H7 (cell line): ENCODE data around the gene GCNA. TPM values are rescaled to one million over a fixed set of nuclear protein-coding genes. Genes with fewer than 3 reads are reported as not detected.
"Not testable (repeated sequence)": the region's sequence is repeated elsewhere in the genome, so short reads cannot be mapped to it uniquely, and the experiment has no call there.

Experiments used
- DNase-seq: peaks from one replicate; pipeline ENCODE4 v3.0.0; 2012
- H3K27me3 ChIP-seq: 2 replicates; pipeline ENCODE4 v1.6.0; 2011; ENCODE audit warnings: mild to moderate bottlenecking, low read length; ENCODE audit not compliant: control insufficient read depth, insufficient read depth
- H3K36me3 ChIP-seq: replicated peaks from 2 replicates; pipeline ENCODE4 v1.5.1; 2011; ENCODE audit warnings: low read length; ENCODE audit not compliant: control insufficient read depth, insufficient read depth
- H3K4me3 ChIP-seq: 2 replicates; pipeline ENCODE4 v1.5.1; 2011; ENCODE audit warnings: low read depth, mild to moderate bottlenecking, control low read depth, low read length, moderate library complexity; ENCODE audit not compliant: insufficient read depth
- total RNA-seq: library from RNA; depleted of rRNA; stranded (reverse); fragments of >200 nt; shearing (Covaris generic); gene quantifications from 2 replicates; pipeline ENCODE4 v1.2.3, GENCODE V29; 2014

GCNA gene
- total RNA-seq, 1 experiment from 2014 or later: 0.55 TPM

- DNase-seq: no peak
- Histone ChIP-seq H3K4me3 (no peak overlapping the region), H3K27me3 (no peaks in the 10 kb centered on the region), H3K36me3 (peaks cover 2% of the 10 kb centered on the region)
Measured at GRCh38 chrX:71543316-71543715, 34.9 kb upstream of the GCNA start.

- Histone ChIP-seq H3K4me3 (no peak overlapping the region), H3K36me3 (peaks cover 2% of the 10 kb centered on the region)
- DNase-seq: no peak
Measured at GRCh38 chrX:71545364-71545763, 32.9 kb upstream of the GCNA start.

GRCh38 chrX:71546879-71547278, 31.4 kb upstream of the GCNA start:
- no peak for DNase-seq
- Histone ChIP-seq H3K4me3 (no peak overlapping the region), H3K36me3 (peaks cover 2% of the 10 kb centered on the region), H3K27me3 (no peaks in the 10 kb centered on the region)

More at GRCh38 chrX:71545364-71545763, 32.9 kb upstream of the GCNA start:
- H3K27me3 ChIP-seq: no peaks in the 10 kb centered on the region

- no peaks in the 10 kb centered on the region for H3K27me3 ChIP-seq
- H3K36me3 ChIP-seq: peaks cover 2% of the 10 kb centered on the region
- no peak overlapping the region for H3K4me3 ChIP-seq
- no peak for DNase-seq
Measured at GRCh38 chrX:71547339-71547738, 30.9 kb upstream of the GCNA start.

DNA sequence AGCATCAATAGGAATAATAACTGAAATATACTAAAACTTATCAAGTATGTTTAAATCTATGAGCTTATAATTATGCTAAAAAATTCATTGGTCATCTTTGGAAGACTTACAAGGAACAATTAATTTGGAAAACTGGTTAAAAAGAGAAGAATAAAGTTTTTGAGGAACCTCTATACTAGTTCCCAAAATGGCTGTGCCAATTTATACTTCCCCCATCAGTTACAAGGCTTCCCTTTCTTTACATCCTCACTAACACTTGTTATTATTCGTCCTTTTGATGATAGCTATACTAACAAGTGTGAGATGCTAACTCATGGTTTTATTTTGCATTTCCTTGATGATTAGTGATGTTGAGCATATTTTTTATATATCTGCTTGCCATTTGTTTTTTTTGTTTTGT, 28.3 kb upstream of the GCNA start:
- no peak for DNase-seq
- peaks cover 2% of the 10 kb centered on the region for H3K36me3 ChIP-seq
- no peak overlapping the region for H3K4me3 ChIP-seq
- no peaks in the 10 kb centered on the region for H3K27me3 ChIP-seq

- DNase-seq: no peak
- H3K36me3 ChIP-seq: peaks cover 3% of the 10 kb centered on the region
- H3K27me3 ChIP-seq: no peaks in the 10 kb centered on the region
- no peak overlapping the region for H3K4me3 ChIP-seq
Measured at GRCh38 chrX:71550578-71550977, 27.7 kb upstream of the GCNA start.

- DNase-seq: no peak
- peaks cover 15% of the 10 kb centered on the region for H3K36me3 ChIP-seq
Measured at GRCh38 chrX:71556036-71556435, 22.2 kb upstream of the GCNA start.

GRCh38 chrX:71558920-71559319, 19.3 kb upstream of the GCNA start:
- no peak for DNase-seq
- peaks cover 26% of the 10 kb centered on the region for H3K36me3 ChIP-seq
- no peak overlapping the region for H3K4me3 ChIP-seq
- no peaks in the 10 kb centered on the region for H3K27me3 ChIP-seq

More at GRCh38 chrX:71556036-71556435, 22.2 kb upstream of the GCNA start:
- H3K4me3 ChIP-seq: no peak overlapping the region
- no peaks in the 10 kb centered on the region for H3K27me3 ChIP-seq

DNA sequence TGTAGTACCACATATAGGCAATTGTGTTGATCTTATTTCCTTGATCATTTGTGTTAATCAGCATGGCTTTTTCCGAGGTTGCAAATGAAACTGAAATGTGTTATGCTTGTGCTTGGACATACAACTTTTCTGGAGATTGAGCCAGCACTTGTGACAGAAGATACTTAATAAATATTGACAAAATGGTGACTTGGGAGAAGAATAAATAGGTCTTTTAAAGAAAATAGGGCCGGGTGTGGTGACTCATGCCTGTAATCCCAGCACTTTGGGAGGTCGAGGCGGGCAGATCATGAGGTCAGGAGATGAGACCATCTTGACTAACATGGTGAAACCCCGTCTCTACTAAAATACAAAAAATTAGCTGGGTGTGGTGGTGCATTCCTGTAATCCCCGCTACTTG, 18.5 kb upstream of the GCNA start:
- peaks cover 32% of the 10 kb centered on the region for H3K36me3 ChIP-seq
- not testable (repeated sequence) for H3K27me3 ChIP-seq, DNase-seq, H3K4me3 ChIP-seq

DNA sequence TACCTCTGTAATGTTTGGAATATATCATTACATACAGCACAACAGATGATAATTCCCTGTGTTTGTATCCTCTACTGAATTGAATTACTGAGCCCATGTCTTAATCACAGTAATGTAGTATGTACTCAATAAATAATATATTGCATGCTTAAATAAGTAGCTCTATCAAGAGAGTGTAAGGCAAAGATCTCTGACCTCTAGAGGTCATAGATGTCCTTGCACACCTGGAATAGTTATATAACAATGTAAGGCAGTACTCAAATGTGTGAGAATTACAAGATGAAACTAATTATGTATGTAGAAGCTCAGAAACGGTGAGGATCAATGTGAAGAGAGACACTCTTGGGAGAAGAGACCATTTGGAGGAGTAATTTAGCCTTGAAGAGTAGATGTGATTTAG, 14.3 kb upstream of the GCNA start:
- H3K4me3 ChIP-seq: no peak overlapping the region
- no peaks in the 10 kb centered on the region for H3K27me3 ChIP-seq
- H3K36me3 ChIP-seq: peaks cover 33% of the 10 kb centered on the region
- DNase-seq: no peak

GRCh38 chrX:71565474-71566041, 12.7 kb upstream of the GCNA start:
- DNase-seq: no peak
- peaks cover 33% of the 10 kb centered on the region for H3K36me3 ChIP-seq
- no peaks in the 10 kb centered on the region for H3K27me3 ChIP-seq
- no peak overlapping the region for H3K4me3 ChIP-seq

GRCh38 chrX:71571390-71571789, 6.8 kb upstream of the GCNA start:
- H3K36me3 ChIP-seq: peaks cover 11% of the 10 kb centered on the region
- not testable (repeated sequence) for H3K4me3 ChIP-seq, H3K27me3 ChIP-seq, DNase-seq

- no peak for DNase-seq
- H3K4me3 ChIP-seq: no peak overlapping the region
Measured at GRCh38 chrX:71573590-71573989, 4.6 kb upstream of the GCNA start.

GRCh38 chrX:71577682-71578081, 555 bp upstream of the GCNA start:
- DNase-seq: peak; percentile 53
- no peaks in the 10 kb centered on the region; the same call in none of the 2 replicates for H3K36me3 ChIP-seq
- no peaks in the 10 kb centered on the region for H3K27me3 ChIP-seq
- H3K4me3 ChIP-seq: no peak overlapping the region

More at GRCh38 chrX:71573590-71573989, 4.6 kb upstream of the GCNA start:
- Histone ChIP-seq H3K27me3 (no peaks in the 10 kb centered on the region), H3K36me3 (peaks cover 1% of the 10 kb centered on the region)

- Histone ChIP-seq H3K36me3 (no peaks in the 10 kb centered on the region; the same call in 1 of the 2 replicates), H3K4me3 (no peak overlapping the region), H3K27me3 (no peaks in the 10 kb centered on the region)
- DNase-seq: peak; percentile 65
Measured at GRCh38 chrX:71579136-71579989, 1.1 kb downstream of the GCNA start.
